ENCODE data around the gene INSIG1.

The INSIG1 gene

DNA sequence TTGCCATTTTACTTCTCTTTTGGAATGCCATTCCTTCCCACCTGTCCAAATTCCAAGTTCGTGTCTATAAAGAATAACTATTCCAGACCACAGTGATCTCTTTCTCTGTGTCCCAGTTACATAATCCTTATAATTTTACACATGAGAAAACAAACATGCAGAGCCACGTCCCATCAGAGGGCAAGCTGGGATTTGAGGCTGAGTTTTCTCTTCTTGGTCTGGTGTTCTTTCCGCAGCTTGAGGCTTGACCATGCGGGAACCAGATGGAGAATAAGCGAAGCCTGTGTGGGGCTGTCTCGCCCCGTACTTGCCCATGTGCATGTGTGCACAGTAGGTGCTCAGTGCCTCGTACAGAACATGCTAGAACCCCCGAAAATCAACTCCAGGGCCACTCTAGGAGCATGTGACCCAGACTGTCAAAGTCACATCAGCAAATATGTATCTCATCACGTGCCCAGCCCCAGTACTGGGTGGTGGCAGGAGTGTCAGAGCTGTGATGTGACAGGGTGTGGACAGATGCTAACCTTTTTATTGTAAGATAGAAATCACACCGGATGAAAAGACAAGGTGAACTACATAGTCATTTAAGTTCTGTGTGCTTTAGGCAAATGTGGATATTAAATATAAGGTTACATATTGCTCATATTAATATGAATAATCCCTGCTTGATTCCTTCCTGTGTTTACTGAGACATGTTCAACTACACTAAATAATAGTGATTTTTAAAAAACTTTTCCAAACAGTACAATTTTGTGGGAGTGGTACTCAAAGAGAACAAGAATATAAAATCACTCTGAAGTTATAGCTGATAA lies 3.2 kb downstream of the INSIG1 start:
- H3K23ac ChIP-seq (ENCODE audit: low read depth, low read length, poor library complexity): peak overlapping the region; percentile 10
- H3K79me1 ChIP-seq (ENCODE audit: low read depth, low read length): no peaks in the 10 kb centered on the region
- no peak overlapping the region for H2BK15ac ChIP-seq (ENCODE audit: low read length)
- H3K4me1 ChIP-seq (ENCODE audit: control insufficient read depth in 2 of 2, insufficient read depth in 1 of 2, low read depth in 1 of 2, low read length in 2 of 2): peaks cover 15 to 17% of the 10 kb centered on the region in 2 donors
- no peak for DNase-seq (ENCODE audit: low spot score)
- no peak overlapping the region for H3K18ac ChIP-seq (ENCODE audit: low read length)
- H2AFZ ChIP-seq (ENCODE audit: low read length): no peak overlapping the region
- peak overlapping the region; percentile 51 for H3K9ac ChIP-seq (ENCODE audit: low read depth, low read length, poor library complexity)
- peaks cover 2 to 11% of the 10 kb centered on the region in 2 donors for H3K9me3 ChIP-seq (replicated peaks in 1 of 2; ENCODE audit: control insufficient read depth in 2 of 2, insufficient read depth in 1 of 2, low read depth in 1 of 2, low read length in 2 of 2)
- H3K27ac ChIP-seq (replicated peaks; ENCODE audit: low read length): no peak overlapping the region
- H2AK5ac ChIP-seq (ENCODE audit: low read depth, low read length): no peak overlapping the region
- H4K91ac ChIP-seq (ENCODE audit: low read depth, low read length, poor library complexity): no peak overlapping the region
- H3K4ac ChIP-seq (ENCODE audit: low read length): no peak overlapping the region
- no peak overlapping the region for H2BK5ac ChIP-seq (ENCODE audit: low read length)
- WGBS, 2 donors (ENCODE audit: extremely low coverage in 2 of 2, insufficient read length in 2 of 2, insufficient replicate concordance in 1 of 2): no CpG with 5 or more reads among the region's 11 CpGs
- peak overlapping the region; percentile 42 for H3K4me2 ChIP-seq (ENCODE audit: insufficient read depth, low read length, poor library complexity, severe bottlenecking)
- no peaks in the 10 kb centered on the region for H3K27me3 ChIP-seq (ENCODE audit: control insufficient read depth in 3 of 3, insufficient read depth in 3 of 3, low read depth in 1 of 3, low read length in 3 of 3)
- H3K36me3 ChIP-seq (replicated peaks in 1 of 2; ENCODE audit: control insufficient read depth in 2 of 2, insufficient read depth in 2 of 2, low read length in 2 of 2): peaks cover 35 to 71% of the 10 kb centered on the region in 2 donors
- no peak overlapping the region for H2BK120ac ChIP-seq (ENCODE audit: low read depth, low read length)
- H3K4me3 ChIP-seq (ENCODE audit: low read length in 2 of 2): peak overlapping the region; percentile 63 to 80
- H4K8ac ChIP-seq (ENCODE audit: low read depth, low read length): no peak overlapping the region
- H3K14ac ChIP-seq (ENCODE audit: low read length): no peak overlapping the region
- H2BK12ac ChIP-seq (ENCODE audit: low read length): no peak overlapping the region

DNA sequence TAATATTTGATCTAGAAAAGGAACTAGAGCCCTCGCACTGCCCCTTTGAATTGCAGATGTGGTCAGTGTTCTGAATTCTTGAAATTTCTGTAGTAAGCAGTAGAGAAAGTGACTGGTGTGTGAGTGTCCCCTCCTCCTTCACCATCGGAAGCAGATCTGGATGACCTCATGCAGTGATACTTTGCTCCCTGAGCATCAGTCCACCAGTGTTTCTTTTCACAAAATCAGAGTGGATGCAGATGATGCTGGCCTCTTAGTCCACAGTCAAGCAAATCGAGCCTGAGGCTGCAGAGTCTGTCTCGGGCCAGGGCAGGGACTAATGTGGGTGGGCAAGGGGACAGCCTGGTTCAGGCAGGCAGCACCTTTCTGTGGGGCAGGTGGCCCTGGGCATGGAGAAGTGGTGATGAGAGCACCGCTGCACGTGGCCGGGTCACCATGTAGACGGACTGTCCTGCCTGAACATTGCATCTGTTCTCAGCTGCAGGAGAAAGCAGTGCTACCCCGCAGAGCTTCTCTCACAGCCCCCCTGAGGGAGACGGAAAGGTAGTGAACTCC lies 5.4 kb downstream of the INSIG1 start:
- Histone ChIP-seq H2AFZ (ENCODE audit: low read length) (no peak overlapping the region), H3K14ac (ENCODE audit: low read length) (no peak overlapping the region), H4K91ac (ENCODE audit: low read depth, low read length, poor library complexity) (no peak overlapping the region), H3K4ac (ENCODE audit: low read length) (no peak overlapping the region), H3K4me1 (ENCODE audit: control insufficient read depth in 2 of 2, insufficient read depth in 1 of 2, low read depth in 1 of 2, low read length in 2 of 2) (peaks cover 10 to 13% of the 10 kb centered on the region in 2 donors), H3K18ac (ENCODE audit: low read length) (no peak overlapping the region), H3K27me3 (ENCODE audit: control insufficient read depth in 3 of 3, insufficient read depth in 3 of 3, low read depth in 1 of 3, low read length in 3 of 3) (no peaks in the 10 kb centered on the region), H2BK120ac (ENCODE audit: low read depth, low read length) (no peak overlapping the region), H2AK5ac (ENCODE audit: low read depth, low read length) (no peak overlapping the region), H4K8ac (ENCODE audit: low read depth, low read length) (no peak overlapping the region), H3K9ac (ENCODE audit: low read depth, low read length, poor library complexity) (peak overlapping the region; percentile 71), H3K23ac (ENCODE audit: low read depth, low read length, poor library complexity) (no peak overlapping the region), H2BK12ac (ENCODE audit: low read length) (no peak overlapping the region), H3K9me3 (replicated peaks in 1 of 2; ENCODE audit: control insufficient read depth in 2 of 2, insufficient read depth in 1 of 2, low read depth in 1 of 2, low read length in 2 of 2) (no peaks in the 10 kb centered on the region), H3K4me2 (ENCODE audit: insufficient read depth, low read length, poor library complexity, severe bottlenecking) (no peak overlapping the region), H3K79me1 (ENCODE audit: low read depth, low read length) (peaks cover 5% of the 10 kb centered on the region), H3K4me3 (ENCODE audit: low read length in 2 of 2) (peak overlapping the region in 1 of 2 donors; percentile 16), H2BK15ac (ENCODE audit: low read length) (no peak overlapping the region), H3K36me3 (replicated peaks in 1 of 2; ENCODE audit: control insufficient read depth in 2 of 2, insufficient read depth in 2 of 2, low read length in 2 of 2) (peaks cover 50 to 94% of the 10 kb centered on the region in 2 donors), H3K27ac (replicated peaks; ENCODE audit: low read length) (no peak overlapping the region), H2BK5ac (ENCODE audit: low read length) (no peak overlapping the region)
- no CpG with 5 or more reads among the region's 10 CpGs for WGBS, 2 donors (ENCODE audit: extremely low coverage in 2 of 2, insufficient read length in 2 of 2, insufficient replicate concordance in 1 of 2)
- no peak for DNase-seq (ENCODE audit: low spot score)

DNA sequence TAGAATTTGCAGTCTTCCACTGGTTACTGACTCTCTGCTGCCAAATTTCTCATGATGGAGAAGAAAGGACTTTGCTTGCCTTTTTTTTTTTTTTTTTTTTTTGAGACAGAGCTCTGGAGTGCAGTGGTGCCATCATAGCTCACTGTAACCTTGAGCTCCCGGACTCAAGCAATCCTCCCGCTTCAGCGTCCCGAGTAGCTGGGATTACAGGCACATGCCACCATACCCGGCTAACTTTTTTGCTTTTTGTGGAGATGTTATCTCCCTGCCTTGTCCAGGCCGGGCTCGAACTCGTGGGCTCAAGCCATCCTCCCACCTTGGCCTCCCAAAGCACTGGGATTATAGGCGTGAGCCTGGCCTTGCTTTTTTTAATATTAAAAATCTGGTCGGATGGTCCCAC lies 6.2 kb downstream of the INSIG1 start:
- no peak overlapping the region for H3K4ac ChIP-seq (ENCODE audit: low read length)
- no peak overlapping the region for H2BK15ac ChIP-seq (ENCODE audit: low read length)
- no peak overlapping the region for H3K18ac ChIP-seq (ENCODE audit: low read length)
- H3K4me1 ChIP-seq (ENCODE audit: control insufficient read depth in 2 of 2, insufficient read depth in 1 of 2, low read depth in 1 of 2, low read length in 2 of 2): peaks cover 10 to 13% of the 10 kb centered on the region in 2 donors
- no peak overlapping the region for H2BK5ac ChIP-seq (ENCODE audit: low read length)
- no peak overlapping the region for H3K23ac ChIP-seq (ENCODE audit: low read depth, low read length, poor library complexity)
- H3K27ac ChIP-seq (replicated peaks; ENCODE audit: low read length): no peak overlapping the region
- peaks cover 56 to 97% of the 10 kb centered on the region in 2 donors for H3K36me3 ChIP-seq (replicated peaks in 1 of 2; ENCODE audit: control insufficient read depth in 2 of 2, insufficient read depth in 2 of 2, low read length in 2 of 2)
- no peak overlapping the region for H2BK12ac ChIP-seq (ENCODE audit: low read length)
- no peaks in the 10 kb centered on the region for H3K27me3 ChIP-seq (ENCODE audit: control insufficient read depth in 3 of 3, insufficient read depth in 3 of 3, low read depth in 1 of 3, low read length in 3 of 3)
- no peak overlapping the region for H2BK120ac ChIP-seq (ENCODE audit: low read depth, low read length)
- no peak overlapping the region for H4K91ac ChIP-seq (ENCODE audit: low read depth, low read length, poor library complexity)
- no peak overlapping the region for H3K4me3 ChIP-seq (ENCODE audit: low read length in 2 of 2)
- H3K9ac ChIP-seq (ENCODE audit: low read depth, low read length, poor library complexity): no peak overlapping the region
- no peak overlapping the region for H3K4me2 ChIP-seq (ENCODE audit: insufficient read depth, low read length, poor library complexity, severe bottlenecking)
- H3K79me1 ChIP-seq (ENCODE audit: low read depth, low read length): peaks cover 5% of the 10 kb centered on the region
- DNase-seq (ENCODE audit: low spot score): no peak
- no peak overlapping the region for H2AK5ac ChIP-seq (ENCODE audit: low read depth, low read length)
- no peak overlapping the region for H3K14ac ChIP-seq (ENCODE audit: low read length)
- no peaks in the 10 kb centered on the region for H3K9me3 ChIP-seq (replicated peaks in 1 of 2; ENCODE audit: control insufficient read depth in 2 of 2, insufficient read depth in 1 of 2, low read depth in 1 of 2, low read length in 2 of 2)
- H4K8ac ChIP-seq (ENCODE audit: low read depth, low read length): no peak overlapping the region
- H2AFZ ChIP-seq (ENCODE audit: low read length): no peak overlapping the region
- no CpG with 5 or more reads among the region's 10 CpGs for WGBS, 2 donors (ENCODE audit: extremely low coverage in 2 of 2, insufficient read length in 2 of 2, insufficient replicate concordance in 1 of 2)

DNA sequence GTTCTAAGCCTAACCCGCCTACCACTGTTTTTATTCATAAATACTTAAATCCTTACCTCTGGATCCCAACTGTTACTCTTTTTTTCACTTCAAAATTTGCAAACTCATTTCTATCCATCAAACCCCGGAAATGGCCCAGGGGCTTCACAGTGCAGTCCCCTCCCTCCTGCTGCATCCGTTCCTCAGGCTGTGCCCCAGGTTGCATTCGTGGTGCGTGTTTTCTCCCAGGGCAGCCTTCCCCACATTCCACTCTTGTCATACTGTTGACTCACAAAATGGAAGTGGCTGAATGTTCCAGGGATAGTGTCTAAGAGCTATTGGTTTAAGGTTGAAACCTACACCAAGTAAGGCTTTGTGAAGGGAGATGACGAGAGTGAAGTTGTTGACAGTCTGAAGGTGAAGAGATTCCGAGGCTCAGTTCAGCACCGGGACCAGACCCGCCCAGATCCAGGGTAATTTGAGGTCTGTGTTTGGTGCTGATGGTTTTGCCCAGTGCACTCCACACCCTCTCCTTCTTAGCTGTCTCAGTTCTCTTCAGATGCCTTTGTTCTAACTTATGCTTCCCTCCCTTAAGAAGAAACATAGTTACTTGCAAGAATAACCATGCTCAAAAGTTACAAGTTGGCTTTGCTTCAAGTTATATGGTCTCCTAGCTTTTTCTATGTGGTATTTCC lies 7.7 kb downstream of the INSIG1 start:
- DNase-seq (ENCODE audit: low spot score): no peak
- no peak overlapping the region for H3K4ac ChIP-seq (ENCODE audit: low read length)
- no peak overlapping the region for H2AK5ac ChIP-seq (ENCODE audit: low read depth, low read length)
- no peak overlapping the region for H3K23ac ChIP-seq (ENCODE audit: low read depth, low read length, poor library complexity)
- H3K79me1 ChIP-seq (ENCODE audit: low read depth, low read length): peaks cover 5% of the 10 kb centered on the region
- H3K18ac ChIP-seq (ENCODE audit: low read length): no peak overlapping the region
- no peaks in the 10 kb centered on the region for H3K9me3 ChIP-seq (replicated peaks in 1 of 2; ENCODE audit: control insufficient read depth in 2 of 2, insufficient read depth in 1 of 2, low read depth in 1 of 2, low read length in 2 of 2)
- H3K9ac ChIP-seq (ENCODE audit: low read depth, low read length, poor library complexity): no peak overlapping the region
- H2BK12ac ChIP-seq (ENCODE audit: low read length): no peak overlapping the region
- WGBS, 2 donors (ENCODE audit: extremely low coverage in 2 of 2, insufficient read length in 2 of 2, insufficient replicate concordance in 1 of 2): no CpG with 5 or more reads among the region's 9 CpGs
- H2BK5ac ChIP-seq (ENCODE audit: low read length): no peak overlapping the region
- H2AFZ ChIP-seq (ENCODE audit: low read length): no peak overlapping the region
- peaks cover 53 to 98% of the 10 kb centered on the region in 2 donors for H3K36me3 ChIP-seq (replicated peaks in 1 of 2; ENCODE audit: control insufficient read depth in 2 of 2, insufficient read depth in 2 of 2, low read length in 2 of 2)
- H4K91ac ChIP-seq (ENCODE audit: low read depth, low read length, poor library complexity): no peak overlapping the region
- peaks cover 10 to 11% of the 10 kb centered on the region in 2 donors for H3K4me1 ChIP-seq (ENCODE audit: control insufficient read depth in 2 of 2, insufficient read depth in 1 of 2, low read depth in 1 of 2, low read length in 2 of 2)
- no peak overlapping the region for H2BK15ac ChIP-seq (ENCODE audit: low read length)
- H3K4me2 ChIP-seq (ENCODE audit: insufficient read depth, low read length, poor library complexity, severe bottlenecking): no peak overlapping the region
- H4K8ac ChIP-seq (ENCODE audit: low read depth, low read length): no peak overlapping the region
- no peak overlapping the region for H3K4me3 ChIP-seq (ENCODE audit: low read length in 2 of 2)
- no peak overlapping the region for H3K27ac ChIP-seq (replicated peaks; ENCODE audit: low read length)
- H3K27me3 ChIP-seq (ENCODE audit: control insufficient read depth in 3 of 3, insufficient read depth in 3 of 3, low read depth in 1 of 3, low read length in 3 of 3): no peaks in the 10 kb centered on the region
- H2BK120ac ChIP-seq (ENCODE audit: low read depth, low read length): no peak overlapping the region
- H3K14ac ChIP-seq (ENCODE audit: low read length): no peak overlapping the region

Data from neuronal stem cell (in vitro differentiated cells).